Measurements from ENCODE around the gene TSSK3. TPM values are rescaled to one million over a fixed set of nuclear protein-coding genes. Genes with fewer than 3 reads are reported as not detected.

TSSK3 gene
- total RNA-seq, 1 donor from 2014 or later, result 6.1 TPM

GRCh38 chr1:32341971-32342370 is 20.4 kb upstream of the TSSK3 start:
- no peaks in the 10 kb centered on the region for H3K27me3 Mint-ChIP-seq
- POLR2A ChIA-PET, result interaction anchor here (1.0 to 1.6 kb wide), 3 partner anchors 9 to 18 kb away, joined by 3 to 7 read pairs (median 3); no protein-coding TSS in a partner anchor
- H3K4me3 Mint-ChIP-seq, result no peak overlapping the region
- CTCF ChIA-PET, result interaction anchor here (0.7 to 1.6 kb wide), 2 partner anchors 53 to 92 kb away, joined by 3 to 4 read pairs; no protein-coding TSS in a partner anchor
- no peak for TF ChIP-seq CTCF (IDR thresholded peaks at IDR 0.05)
- intact Hi-C loops (cut with micrococcal nuclease), result no loop called here
- ATAC-seq (ENCODE audit: low read depth) (no peak), DNase-seq (no peak)
- no peak overlapping the region for H3K27ac Mint-ChIP-seq
- H3K4me1 Mint-ChIP-seq, result peaks cover 43% of the 10 kb centered on the region
- H3K36me3 Mint-ChIP-seq (ENCODE audit: low read depth), result no peaks in the 10 kb centered on the region
- H3K9me3 Mint-ChIP-seq, result no peaks in the 10 kb centered on the region

- no peak for TF ChIP-seq CTCF (IDR thresholded peaks at IDR 0.05)
- H3K9me3 Mint-ChIP-seq, result no peaks in the 10 kb centered on the region
- intact Hi-C loops (cut with micrococcal nuclease), result no loop called here
- no peak overlapping the region for H3K4me3 Mint-ChIP-seq
- H3K27ac Mint-ChIP-seq, result no peak overlapping the region
- H3K36me3 Mint-ChIP-seq (ENCODE audit: low read depth), result no peaks in the 10 kb centered on the region
- H3K27me3 Mint-ChIP-seq, result no peaks in the 10 kb centered on the region
- ATAC-seq (ENCODE audit: low read depth) (no peak), DNase-seq (no peak)
- POLR2A ChIA-PET, result interaction anchor here (1.6 kb wide), 1 partner anchor 17 kb away, joined by 7 read pairs; no protein-coding TSS in a partner anchor
- H3K4me1 Mint-ChIP-seq, result peaks cover 36% of the 10 kb centered on the region
- CTCF ChIA-PET, result no interaction called here
Observed at GRCh38 chr1:32342704-32343103, 19.6 kb upstream of the TSSK3 start.

GRCh38 chr1:32345289-32345827 is 17.0 kb upstream of the TSSK3 start:
- peaks cover 18% of the 10 kb centered on the region for H3K4me1 Mint-ChIP-seq

GRCh38 chr1:32346532-32347157 is 15.7 kb upstream of the TSSK3 start:
- ChIA-PET POLR2A (interaction anchor here (0.6 to 2.0 kb wide), 2 partner anchors 10 to 64 kb away, joined by 7 to 12 read pairs; partner anchors contain the start of gene MARCKSL1), CTCF (interaction anchor here (1.5 to 1.7 kb wide), 2 partner anchors 9 to 99 kb away, joined by 3 to 7 read pairs; no protein-coding TSS in a partner anchor)
- no peaks in the 10 kb centered on the region for H3K36me3 Mint-ChIP-seq (ENCODE audit: low read depth)
- H3K9me3 Mint-ChIP-seq, result no peaks in the 10 kb centered on the region
- no peak for ATAC-seq (ENCODE audit: low read depth)
- no peak overlapping the region for H3K27ac Mint-ChIP-seq
- no peak for TF ChIP-seq CTCF (IDR thresholded peaks at IDR 0.05)
- intact Hi-C loops (cut with micrococcal nuclease), result no loop called here
- DNase-seq, result no peak
- no peaks in the 10 kb centered on the region for H3K27me3 Mint-ChIP-seq
- peaks cover 26% of the 10 kb centered on the region for H3K4me1 Mint-ChIP-seq
- H3K4me3 Mint-ChIP-seq, result no peak overlapping the region

More at GRCh38 chr1:32345289-32345827, 17.0 kb upstream of the TSSK3 start:
- H3K27ac Mint-ChIP-seq, result no peak overlapping the region
- H3K4me3 Mint-ChIP-seq, result no peak overlapping the region
- CTCF ChIA-PET, result no interaction called here
- no peaks in the 10 kb centered on the region for H3K27me3 Mint-ChIP-seq
- TF ChIP-seq CTCF (IDR thresholded peaks at IDR 0.05), result no peak
- ATAC-seq (ENCODE audit: low read depth) (no peak), DNase-seq (no peak)
- no peaks in the 10 kb centered on the region for H3K9me3 Mint-ChIP-seq
- intact Hi-C loops (cut with micrococcal nuclease), result no loop called here
- POLR2A ChIA-PET, result interaction anchor here (2.0 kb wide), 1 partner anchor 9 kb away, joined by 12 read pairs; the partner anchor contains the start of gene MARCKSL1
- no peaks in the 10 kb centered on the region for H3K36me3 Mint-ChIP-seq (ENCODE audit: low read depth)

- Mint-ChIP-seq H3K9me3 (no peaks in the 10 kb centered on the region), H3K4me1 (peaks cover 23% of the 10 kb centered on the region), H3K4me3 (no peak overlapping the region), H3K36me3 (ENCODE audit: low read depth) (no peaks in the 10 kb centered on the region), H3K27ac (peak overlapping the region; percentile 50), H3K27me3 (no peaks in the 10 kb centered on the region)
- no peak for TF ChIP-seq CTCF (IDR thresholded peaks at IDR 0.05)
- ChIA-PET POLR2A (interaction anchor here (0.6 to 6.5 kb wide), 2 partner anchors 13 to 114 kb away, joined by 4 to 121 read pairs; partner anchors contain the start of gene MARCKSL1), CTCF (no interaction called here)
- no peak for ATAC-seq (ENCODE audit: low read depth)
- DNase-seq, result no peak
- intact Hi-C loops (cut with micrococcal nuclease), result no loop called here
Observed at GRCh38 chr1:32349211-32349708, 13.1 kb upstream of the TSSK3 start.

Measured in activated B cell treated with CpG ODN at 0.5 μM for 24 hours (primary cell).